Lung microvascular endothelial cell (primary cell): ENCODE results near the gene CHRNB2. TPM values are rescaled to one million over a fixed set of nuclear protein-coding genes. Genes with fewer than 3 reads are reported as not detected.
"Not testable (repeated sequence)": the region's sequence is repeated elsewhere in the genome, so short reads cannot be mapped to it uniquely, and the experiment has no call there.

Source experiments
- DNase-seq, 2 donors: peaks; one replicate each; pipeline versions ENCODE4 v3.0.0 to v3.0.0-alpha.2; 2010; ENCODE audit warnings: low read depth in 2 of 2
- total RNA-seq: library from RNA; depleted of rRNA; stranded (reverse); fragments of >200 nt; gene quantifications from 2 replicates; pipeline ENCODE4 v1.2.1, GENCODE V29; 2014

Gene CHRNB2
- total RNA-seq: under 0.01 TPM in 1 of 2 replicates, not detected in the other

GRCh38 chr1:154567386-154568156 is at the start of gene CHRNB2:
CHRNB2 (plus strand) TSS chr1:154567778; CDS start chr1:154568045, 267 bp downstream.
- DNase-seq: peak; percentile 52 to 60

- no peak for DNase-seq
These were observed 48.0 kb upstream of the CHRNB2 start for GRCh38 chr1:154519591-154519991.

- peak; percentile 65 to 88 for DNase-seq
These were observed 47.2 kb upstream of the CHRNB2 start for GRCh38 chr1:154520333-154520732.

GRCh38 chr1:154521695-154522094 is 45.9 kb upstream of the CHRNB2 start:
- peak in 1 of 2 donors; percentile 66 for DNase-seq

- DNase-seq: peak; percentile 21 to 94
These were observed 42.7 kb upstream of the CHRNB2 start for GRCh38 chr1:154524881-154525280.

GRCh38 chr1:154527192-154527591 is 40.4 kb upstream of the CHRNB2 start:
- no peak for DNase-seq

GRCh38 chr1:154529308-154529707 is 38.3 kb upstream of the CHRNB2 start:
- DNase-seq: no peak

- DNase-seq: not testable (repeated sequence)
These were observed 35.6 kb upstream of the CHRNB2 start for GRCh38 chr1:154531950-154532349.

- DNase-seq: peak; percentile 17 to 75
These were observed 33.4 kb upstream of the CHRNB2 start for GRCh38 chr1:154533952-154534844.

- DNase-seq: no peak
These were observed 31.0 kb upstream of the CHRNB2 start for GRCh38 chr1:154536570-154536969.

- DNase-seq: no peak
These were observed 27.8 kb upstream of the CHRNB2 start for GRCh38 chr1:154539486-154540483.

GRCh38 chr1:154541231-154541630 is 26.3 kb upstream of the CHRNB2 start:
- no peak for DNase-seq

GRCh38 chr1:154546264-154547063 is 21.1 kb upstream of the CHRNB2 start:
- DNase-seq: peak; percentile 74 to 77

- DNase-seq: no peak
These were observed 20.4 kb upstream of the CHRNB2 start for GRCh38 chr1:154547105-154547732.

- peak in 1 of 2 donors; percentile 82 for DNase-seq
These were observed 19.6 kb upstream of the CHRNB2 start for GRCh38 chr1:154548028-154548427.

- DNase-seq: no peak
These were observed 18.3 kb upstream of the CHRNB2 start for GRCh38 chr1:154549202-154549770.

GRCh38 chr1:154550070-154550469 is 17.5 kb upstream of the CHRNB2 start:
- DNase-seq: no peak

GRCh38 chr1:154550657-154551056 is 16.9 kb upstream of the CHRNB2 start:
- DNase-seq: no peak

GRCh38 chr1:154551474-154551873 is 16.1 kb upstream of the CHRNB2 start:
- DNase-seq: no peak
